ENCODE data around the gene ABTB2.

DNA sequence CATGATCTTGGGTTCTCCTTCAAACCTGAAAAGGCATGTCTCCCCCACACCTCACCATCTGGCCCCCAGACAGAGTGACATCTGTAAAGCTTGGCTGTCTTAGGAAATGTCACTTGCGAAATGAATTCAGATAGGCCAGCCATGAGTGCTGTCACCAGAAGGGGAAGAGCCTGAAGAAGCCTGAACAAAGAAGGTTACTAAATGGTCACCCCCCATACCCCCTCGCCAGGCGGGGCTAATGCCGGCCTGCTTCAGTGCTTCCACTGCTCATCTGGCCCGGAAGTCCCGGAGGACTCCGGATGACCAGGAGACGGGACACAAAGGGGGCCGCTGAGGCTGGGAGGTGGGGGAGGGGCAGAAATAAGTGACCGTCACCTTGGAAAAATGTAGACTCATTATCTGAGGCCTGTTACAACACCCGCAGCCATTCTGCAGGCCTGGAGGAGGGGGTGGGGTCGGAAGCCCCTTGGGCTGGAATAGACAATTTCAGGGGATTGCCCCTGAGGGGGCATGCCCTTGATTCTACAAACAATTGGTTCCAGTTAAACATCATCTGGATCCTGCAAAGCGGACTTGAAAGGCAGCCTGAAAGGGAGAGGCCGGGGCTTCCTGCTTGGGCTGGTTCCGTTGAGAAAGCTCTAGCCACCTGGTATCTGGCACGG lies 209.2 kb downstream of the ABTB2 start:
- TF ChIP-seq CTCF (IDR thresholded peaks at IDR 0.05) (no peak), POLR2A (IDR thresholded peaks at IDR 0.05) (no peak)

All from esophagus squamous epithelium (tissue), 4 donors.